Middle frontal gyrus (tissue), 1 donor: Measurements from ENCODE around the gene BCKDK.
"Not testable (repeated sequence)": the region's sequence is repeated elsewhere in the genome, so short reads cannot be mapped to it uniquely, and the experiment has no call there.

Experiments used
- DNase-seq: peaks from one replicate; pipeline ENCODE4 v3.0.0-alpha.2; 2015; ENCODE audit warnings: low spot score; ENCODE audit errors: extremely low spot score

Gene BCKDK

DNA sequence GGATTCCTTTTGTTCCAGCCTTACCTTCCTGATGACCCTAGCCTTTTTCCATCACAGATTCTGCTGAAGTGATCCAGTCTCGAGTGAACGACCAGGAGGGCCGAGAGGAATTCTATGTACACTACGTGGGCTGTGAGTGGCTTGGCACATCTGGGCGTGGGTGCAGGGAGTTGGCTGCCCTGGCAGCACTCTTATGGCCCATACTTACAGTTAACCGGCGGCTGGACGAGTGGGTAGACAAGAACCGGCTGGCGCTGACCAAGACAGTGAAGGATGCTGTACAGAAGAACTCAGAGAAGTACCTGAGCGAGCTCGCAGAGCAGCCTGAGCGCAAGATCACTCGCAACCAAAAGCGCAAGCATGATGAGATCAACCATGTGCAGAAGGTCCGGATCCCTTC lies 11.9 kb downstream of the BCKDK start:
- DNase-seq: no peak

DNA sequence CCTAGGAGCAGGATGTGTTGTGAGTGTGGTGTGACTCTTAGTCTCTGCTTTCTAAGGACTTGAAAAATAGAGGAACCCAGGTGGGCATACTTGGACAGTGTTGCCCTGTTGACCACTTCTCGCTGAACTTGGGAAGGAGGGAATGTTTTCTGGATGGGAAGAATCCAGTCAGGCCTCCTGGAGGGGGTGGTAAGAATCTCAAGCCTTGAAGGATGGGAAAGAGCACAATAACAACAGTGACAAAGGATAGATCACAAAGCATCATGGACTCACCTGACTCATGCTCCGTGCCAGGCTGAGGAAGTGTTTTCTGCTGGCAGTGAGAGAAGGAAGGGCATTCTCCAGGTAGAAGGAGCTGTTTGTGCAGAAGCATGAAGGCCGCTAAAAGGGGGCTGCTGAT lies 17.7 kb downstream of the BCKDK start:
- no peak for DNase-seq

DNA sequence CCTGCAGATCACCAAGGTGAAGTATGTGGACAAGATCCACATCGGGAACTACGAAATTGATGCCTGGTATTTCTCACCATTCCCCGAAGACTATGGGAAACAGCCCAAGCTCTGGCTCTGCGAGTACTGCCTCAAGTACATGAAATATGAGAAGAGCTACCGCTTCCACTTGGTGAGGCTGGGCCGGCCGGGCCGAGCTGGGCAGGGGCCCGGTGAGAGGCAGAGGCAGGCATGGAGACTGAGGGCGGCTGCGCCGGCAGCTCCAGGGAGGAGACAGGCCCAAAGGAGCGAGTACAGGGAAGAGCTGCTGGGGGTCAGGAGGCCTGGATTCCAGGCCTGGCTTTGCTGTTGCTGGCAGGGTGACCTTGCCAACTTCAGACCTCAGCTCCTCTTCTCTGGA lies 19.0 kb downstream of the BCKDK start:
- no peak for DNase-seq

DNA sequence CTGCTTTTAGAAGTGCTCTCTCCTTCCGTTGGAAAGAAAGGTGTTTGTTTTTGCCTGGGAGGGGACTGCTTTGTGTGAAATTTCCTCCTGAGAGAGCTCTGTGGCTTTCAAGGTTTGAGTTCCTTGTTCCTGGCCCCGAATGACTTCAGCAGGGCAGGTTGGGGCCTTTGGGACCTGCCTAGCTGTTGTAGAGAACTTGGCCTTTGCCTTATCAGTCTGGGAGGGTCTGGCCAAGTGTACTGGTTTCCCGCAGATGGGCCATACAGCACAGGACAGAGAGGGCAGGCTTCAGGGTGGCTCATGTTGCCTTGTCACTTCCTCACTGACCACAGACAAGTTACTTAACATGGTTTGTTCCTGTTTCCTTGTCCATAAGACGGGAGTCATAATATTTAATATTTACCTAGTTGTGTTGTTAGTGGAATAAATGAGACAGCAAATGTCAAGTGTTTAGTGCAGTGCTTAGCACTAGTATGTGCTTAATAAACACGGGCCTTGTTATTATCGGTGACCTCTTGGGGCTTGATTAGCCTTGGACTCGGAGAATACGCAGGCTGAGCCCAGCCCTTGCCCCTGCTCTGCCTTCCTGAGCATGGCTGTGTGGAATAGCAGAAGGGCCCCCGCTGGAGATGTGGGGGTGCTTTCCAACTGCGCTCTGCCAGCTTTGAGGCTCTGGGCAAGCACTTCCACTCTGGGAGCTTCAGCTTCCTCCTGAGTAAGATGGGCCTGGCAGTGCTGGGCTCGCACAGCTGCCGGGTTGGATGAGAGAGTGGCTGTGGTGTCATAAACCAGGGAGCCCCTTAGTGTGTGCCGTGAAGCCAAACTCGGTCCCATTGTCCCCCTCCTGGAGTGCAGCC lies 20.8 kb downstream of the BCKDK start:
- no peak for DNase-seq

DNA sequence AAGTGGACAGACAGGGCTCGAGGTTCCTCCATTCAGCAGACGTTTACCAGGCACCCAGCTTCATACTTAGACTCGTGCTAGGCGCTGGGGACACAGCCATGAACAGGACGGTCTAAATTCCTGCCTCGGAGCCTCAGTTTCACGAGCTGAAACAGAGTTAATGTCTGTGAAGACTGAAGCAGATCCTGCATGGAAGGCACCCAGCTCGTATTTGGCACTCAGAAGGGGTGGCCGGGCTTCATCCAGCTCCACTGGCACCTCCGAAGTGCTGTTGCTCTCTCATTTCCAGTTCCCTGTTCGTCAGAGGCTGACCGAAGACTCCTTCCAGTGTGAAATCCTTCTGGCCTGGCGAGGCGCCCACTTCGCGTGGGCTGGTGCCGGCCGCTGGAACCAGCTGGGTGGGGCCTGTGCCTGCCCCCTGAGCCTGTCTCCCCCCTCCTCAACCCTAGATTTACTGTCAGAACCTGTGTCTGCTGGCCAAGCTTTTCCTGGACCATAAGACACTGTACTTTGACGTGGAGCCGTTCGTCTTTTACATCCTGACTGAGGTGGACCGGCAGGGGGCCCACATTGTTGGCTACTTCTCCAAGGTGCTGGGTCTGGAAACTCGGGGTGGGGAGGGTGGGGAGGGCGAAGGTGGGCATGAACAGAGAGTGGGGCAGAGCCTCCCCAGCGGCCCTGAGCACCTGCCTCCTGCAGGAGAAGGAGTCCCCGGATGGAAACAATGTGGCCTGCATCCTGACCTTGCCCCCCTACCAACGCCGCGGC lies 21.6 kb downstream of the BCKDK start:
- no peak for DNase-seq

DNA sequence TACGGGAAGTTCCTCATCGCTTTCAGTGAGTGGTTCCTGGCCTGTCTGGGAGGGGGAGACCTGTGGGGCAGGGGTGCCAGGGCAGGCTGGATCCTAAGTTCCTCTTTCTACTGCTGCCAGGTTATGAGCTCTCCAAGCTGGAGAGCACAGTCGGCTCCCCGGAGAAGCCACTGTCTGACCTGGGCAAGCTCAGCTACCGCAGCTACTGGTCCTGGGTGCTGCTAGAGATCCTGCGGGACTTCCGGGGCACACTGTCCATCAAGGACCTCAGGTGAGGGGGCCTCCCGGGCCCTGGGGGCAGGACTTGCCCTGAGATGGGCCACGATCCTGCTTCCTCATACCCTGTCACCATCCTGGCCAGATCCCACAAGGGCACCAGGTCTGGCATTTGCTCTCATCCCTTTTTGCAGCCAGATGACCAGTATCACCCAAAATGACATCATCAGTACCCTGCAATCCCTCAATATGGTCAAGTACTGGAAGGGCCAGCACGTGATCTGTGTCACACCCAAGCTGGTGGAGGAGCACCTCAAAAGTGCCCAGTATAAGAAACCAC lies 22.2 kb downstream of the BCKDK start:
- no peak for DNase-seq

DNA sequence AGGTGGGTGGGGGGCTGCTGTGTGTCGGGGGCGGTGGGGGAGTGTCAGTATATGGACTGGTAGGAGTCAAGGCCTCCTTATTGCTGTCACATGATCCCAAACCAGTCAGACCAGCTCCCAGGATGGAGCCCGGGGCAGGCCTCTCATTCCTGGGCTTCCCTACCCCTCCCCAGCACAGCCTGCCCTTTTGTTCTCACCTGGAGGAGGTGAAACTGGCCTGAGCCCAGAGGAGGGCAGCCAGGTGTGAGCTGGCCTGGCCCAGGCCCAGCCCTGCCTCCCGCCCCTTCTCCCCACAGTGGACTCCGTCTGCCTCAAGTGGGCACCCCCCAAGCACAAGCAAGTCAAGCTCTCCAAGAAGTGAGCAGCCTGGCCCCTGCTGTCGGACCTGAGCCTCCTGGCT lies 22.7 kb downstream of the BCKDK start:
- no peak for DNase-seq

DNA sequence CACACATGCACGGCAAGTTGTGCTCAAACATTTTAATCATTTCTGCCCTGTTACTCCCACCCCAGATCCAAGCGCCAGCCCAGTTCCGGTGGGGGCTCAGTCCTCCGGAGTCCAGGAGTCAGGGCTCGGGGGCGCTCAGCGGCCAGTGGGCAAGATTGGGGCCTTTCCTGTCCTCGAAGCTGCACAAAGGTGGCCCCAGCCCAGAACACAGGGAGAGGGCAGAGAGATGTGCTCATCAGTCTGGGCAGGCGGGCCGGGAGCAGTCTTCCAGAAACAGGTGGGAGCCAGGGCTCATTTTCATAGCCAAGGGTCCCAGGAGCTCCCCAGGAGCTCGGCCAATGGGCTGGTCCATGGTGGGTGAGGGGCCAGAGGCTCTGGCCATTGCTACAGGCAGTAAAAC lies 23.2 kb downstream of the BCKDK start:
- DNase-seq: no peak

DNA sequence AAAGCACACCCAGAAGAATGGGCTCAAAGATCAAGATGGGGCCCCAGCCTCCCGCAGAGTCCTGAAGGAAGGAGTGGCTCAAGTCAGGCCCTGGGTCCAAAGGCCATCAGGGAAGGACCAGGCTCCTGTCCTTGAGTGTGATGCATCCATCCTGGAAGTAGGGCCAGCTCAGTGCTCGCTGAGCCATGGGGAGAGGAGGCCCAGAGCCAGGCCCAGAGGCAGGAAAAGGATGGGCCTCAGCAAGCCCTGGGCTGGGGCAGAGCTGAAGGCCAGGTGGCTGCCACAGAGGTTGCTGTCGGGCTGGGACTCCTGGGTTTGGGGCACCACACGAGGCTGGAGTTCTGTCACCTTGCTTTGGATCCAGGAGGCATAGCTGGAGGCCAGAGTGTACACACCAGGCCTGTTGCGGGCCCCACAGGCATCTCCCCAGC lies 23.7 kb downstream of the BCKDK start:
- no peak for DNase-seq

DNA sequence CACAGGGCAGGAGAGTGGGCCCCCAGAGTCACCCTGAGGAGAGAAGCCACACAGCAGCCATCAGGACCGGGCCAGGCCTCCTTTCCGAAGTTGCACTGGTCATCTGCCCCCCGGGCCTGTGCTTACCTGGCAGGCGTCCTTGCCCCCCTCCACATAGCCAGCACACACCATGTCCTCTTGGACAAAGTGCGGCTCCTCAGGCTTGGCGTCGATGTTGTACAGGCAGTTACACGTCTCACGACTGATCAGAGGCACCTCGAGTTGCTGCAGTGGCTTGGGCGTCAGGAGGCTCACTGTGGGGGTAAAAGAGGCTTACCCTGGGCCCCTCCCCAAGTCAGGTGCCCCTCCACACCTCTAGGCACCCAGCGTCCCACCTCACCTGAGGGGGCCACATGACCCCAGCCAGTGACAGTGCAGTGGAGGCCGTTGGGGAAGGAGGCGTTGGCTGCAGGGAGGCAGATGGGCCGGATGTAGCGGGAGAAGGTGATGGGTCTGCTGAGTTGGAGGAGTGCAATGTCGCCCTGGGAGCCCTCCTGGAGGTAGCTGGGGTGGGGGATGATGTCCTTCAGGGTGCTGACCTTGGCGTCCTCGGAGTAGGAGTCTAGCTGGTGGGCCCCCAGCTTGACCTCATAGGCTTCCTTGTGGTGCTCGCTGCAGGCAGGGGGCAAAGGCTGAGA lies 24.3 kb downstream of the BCKDK start:
- DNase-seq: no peak

DNA sequence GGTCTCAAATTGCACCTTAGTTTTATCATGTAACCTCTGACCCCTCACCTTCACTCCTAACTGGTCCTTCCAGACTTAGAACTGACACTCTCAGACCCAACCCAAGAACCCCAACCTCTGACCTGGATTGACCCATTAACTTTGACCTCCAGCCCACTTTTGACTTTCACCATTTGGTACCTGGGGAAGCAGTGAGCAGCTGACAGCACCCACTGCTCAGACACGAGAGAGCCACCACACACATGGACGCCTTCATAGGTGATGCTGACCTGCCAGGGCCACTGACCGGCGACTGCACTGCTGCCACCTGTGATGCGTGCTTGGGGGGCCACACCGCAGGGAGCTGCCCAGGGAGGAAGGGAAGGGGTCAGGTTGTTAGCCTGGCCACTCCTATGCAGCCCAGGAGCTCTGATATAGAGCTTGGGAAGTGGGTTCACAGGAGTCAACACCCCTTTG lies 24.9 kb downstream of the BCKDK start:
- no peak for DNase-seq

DNA sequence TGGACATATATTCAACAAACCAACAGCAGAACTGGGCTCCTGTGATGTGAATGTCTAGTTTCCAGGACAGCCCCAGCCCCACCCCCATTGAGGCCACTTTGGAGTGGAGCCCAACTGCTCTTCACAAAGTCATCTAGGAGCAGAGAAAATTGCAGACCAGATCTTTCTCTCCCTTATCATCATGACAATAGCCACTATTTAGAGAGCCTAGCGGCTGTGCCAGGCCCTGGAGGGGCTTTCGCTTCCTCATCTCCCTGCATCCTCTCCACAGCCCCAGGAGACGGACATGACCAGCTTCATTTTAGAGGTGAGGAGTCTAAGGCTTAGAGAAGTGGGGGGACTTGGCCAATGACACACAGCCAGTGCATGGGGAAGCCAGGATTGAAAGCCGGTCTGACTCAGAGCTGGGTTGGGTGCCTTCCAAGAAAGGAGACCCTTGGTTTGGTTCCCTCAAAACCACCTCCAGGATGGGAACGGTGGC lies 25.9 kb downstream of the BCKDK start:
- DNase-seq: no peak

DNA sequence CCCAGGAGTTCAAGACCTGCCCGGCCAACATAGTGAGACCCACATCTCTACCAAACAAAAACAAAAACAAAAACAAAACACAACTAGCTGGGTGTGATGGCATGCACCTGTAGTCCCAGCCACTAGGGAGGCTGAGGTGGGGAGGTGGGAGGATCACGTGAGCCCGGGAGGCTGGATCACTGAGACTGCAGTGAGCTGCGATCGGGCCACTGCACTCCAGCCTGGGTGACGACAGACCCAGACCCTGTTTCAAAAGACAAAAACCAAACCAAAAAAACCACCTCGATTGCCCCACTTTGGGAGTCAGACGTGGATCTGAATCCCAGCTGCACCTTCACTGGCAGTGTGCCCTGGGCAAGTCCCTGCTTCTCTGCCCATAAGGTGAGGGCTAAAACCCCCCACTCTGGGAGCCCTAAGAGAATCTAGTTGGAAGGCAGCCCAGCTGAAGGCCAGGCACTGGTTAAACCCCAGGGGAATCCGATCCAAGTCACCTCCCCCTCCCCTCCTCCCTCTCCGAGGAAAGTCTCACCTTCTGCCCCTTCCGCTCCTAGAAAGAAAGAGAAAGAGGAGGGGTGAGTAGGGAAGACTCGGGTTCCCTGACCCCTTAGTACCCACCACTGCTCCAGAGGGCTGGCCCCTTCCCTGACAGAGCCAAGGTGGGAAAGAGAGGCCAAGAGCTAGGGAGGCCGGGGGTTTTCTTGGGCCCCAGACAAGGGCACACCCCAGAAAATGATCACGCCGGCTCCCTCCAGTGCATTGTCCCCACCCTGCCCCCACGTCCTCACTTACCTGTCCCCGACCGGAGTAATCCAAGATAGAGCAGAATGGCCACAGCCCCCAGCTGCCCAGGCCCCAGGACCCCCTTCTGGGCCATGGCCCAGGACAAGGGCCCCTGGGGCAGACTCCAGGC lies 26.7 kb downstream of the BCKDK start:
- DNase-seq: no peak

DNA sequence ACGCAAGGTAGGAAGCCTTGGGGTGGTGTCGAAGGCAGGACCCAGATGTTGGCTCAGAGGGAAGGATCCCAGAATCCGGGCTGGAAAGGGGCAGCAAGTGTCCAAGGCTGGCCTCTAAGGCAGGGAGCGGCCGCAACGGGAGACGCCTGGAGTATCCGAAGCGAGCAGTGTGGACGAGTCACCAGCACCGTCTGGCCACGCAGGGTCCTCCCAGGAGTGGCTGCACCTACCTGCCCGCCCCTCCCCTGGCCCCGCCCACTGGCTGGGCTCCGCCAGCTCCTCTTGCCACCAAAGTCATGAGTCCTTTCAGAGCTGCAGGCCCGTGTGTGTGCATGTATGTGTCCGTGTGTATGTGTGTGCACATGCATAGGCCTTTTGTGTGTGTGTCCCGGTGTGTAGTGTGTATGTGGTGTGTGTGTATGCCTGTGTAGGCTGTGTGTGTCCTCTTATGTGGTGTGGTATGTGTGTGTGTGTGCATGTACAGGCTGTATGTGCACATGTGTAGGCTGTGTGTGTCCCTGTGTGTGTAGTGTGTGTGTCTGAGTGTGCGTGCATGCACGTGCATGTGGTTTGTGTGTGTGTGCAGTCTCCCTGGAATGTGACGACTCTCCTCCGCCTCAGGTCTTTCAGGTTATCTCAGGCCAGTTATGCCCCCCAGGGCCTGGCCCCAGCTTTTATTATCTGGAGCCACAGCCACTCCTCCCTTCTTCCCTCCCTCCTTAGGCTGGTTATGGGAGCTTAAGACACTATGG lies 27.5 kb downstream of the BCKDK start, which contains the start of gene PRSS8:
TSS of gene PRSS8 (minus strand) at position 193 of the 752 bp plus-strand sequence. CDS start 229 bp downstream, outside the sequence.
- no peak for DNase-seq

DNA sequence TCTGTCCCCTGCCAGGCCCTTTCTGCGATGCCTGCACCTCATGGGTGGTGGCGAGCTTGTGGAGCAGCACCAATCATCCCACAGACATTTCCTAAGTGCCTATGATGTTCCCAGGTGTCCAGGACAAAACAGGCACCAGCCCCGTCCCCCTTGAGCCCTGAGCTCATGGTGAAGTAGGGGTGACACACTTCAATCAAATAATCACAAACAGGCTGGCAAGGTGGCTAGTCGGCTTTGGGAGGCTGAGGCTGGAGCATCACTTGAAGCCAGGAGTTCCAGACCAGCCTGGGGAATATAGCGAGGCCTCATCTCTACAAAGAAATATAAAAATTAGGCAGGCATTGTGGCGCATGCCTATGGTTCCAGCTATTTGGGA lies 28.1 kb downstream of the BCKDK start:
- DNase-seq: no peak

DNA sequence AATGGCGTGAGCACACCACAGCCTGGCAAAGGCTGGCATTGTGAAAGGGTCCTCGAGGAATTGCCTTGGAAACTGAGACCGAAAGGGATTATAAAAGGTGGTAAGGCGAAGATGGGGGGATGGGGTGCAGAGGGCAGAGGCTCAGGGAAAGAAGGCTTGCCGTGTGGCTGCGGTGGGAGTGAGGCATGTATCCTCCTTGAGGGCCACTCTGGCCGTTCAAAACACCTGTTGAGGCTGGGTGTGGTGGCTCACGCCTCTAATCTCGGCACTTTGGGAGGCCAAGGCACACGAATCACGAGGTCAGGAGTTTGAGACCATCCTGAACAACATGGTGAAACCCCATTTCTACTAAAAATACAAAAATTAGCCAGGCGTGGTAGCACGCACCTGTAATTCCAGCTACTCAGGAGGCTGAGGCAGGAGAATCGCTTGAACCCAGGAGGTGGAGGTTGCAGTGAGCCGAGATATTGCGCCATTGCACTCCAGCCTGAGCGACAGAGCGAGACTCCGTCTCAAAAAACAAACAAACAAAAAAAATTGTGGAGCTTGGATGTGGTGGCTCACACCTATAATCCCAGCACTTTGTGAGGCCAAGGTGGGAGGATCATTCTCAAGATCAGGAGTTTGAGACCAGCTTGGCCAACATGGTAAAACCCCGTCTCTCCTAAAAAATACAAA lies 28.8 kb downstream of the BCKDK start:
- not testable (repeated sequence) for DNase-seq

DNA sequence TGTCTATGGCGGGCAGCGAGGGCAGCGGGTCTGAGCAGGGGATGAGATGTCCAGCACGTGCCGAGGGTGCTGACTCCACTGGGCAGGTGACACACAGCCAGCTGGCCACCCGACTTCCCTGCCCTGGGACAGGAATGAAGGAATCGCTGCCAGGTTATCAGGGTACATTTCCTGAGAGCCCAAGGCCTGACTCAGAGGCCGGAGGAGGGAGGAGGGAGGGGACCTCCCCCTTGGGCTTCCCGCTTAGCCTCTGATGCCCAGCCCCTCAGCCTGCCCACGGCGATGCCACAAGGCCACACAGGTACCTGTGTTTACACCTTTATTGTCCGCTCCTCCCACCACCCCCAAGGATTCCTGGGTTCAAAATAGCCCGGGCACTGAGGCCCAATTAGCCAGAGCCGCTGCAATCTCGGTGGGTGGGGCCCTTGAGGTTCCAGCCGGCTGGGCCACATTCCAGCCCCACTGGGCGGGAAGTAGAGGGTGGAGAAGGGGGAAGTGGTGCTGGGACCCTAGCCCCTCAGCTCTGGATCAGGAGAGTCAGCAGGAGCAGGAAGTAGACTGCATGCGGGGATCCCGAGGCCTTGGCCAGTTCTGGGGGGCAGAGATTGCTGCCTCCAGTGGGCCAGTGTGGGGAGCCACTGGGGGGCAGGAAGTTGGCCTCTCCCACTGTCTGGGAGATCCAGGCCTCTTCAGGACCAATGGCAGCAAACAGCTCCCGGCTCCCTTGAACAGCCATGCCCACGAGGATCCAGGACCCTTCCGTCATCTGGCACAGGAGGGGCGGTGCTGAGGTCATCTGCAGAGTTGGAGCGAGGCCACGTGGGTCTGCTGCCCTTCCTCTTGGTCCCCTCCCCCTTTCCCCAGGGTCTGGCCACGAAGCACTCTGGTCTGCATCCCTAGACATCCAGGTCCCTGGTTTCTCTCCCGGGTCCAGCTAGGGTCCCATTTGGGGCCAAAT lies 30.7 kb downstream of the BCKDK start:
- DNase-seq: no peak

DNA sequence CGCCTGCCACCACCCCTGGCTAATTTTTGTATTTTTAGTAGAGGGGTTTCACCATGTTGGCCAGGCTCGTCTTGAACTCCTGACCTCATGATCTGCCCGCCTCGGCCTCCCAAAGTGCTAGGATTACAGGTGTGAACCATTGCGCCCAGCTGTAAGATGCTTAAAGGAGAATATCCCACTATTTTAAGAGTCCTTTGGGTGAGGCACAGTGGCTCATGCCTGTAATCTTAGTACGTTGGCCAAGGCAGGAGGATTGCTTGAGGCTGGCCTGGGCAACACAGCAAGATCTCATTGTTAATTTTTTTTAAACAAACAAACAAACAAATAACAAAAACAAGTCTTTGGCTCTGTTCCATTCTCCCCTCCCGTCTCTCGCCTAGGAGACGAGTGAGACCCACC lies 32.9 kb downstream of the BCKDK start:
- not testable (repeated sequence) for DNase-seq
